Prostate gland (tissue), 2 donors: ENCODE measurements around the gene RACGAP1. TPM values are rescaled to one million over a fixed set of nuclear protein-coding genes. Genes with fewer than 3 reads are reported as not detected.

Source experiments
- DNase-seq: peaks from one replicate; pipeline ENCODE4 v3.0.0-alpha.2; 2019; ENCODE audit warnings: low spot score
- H3K27ac ChIP-seq, 2 donors: fragments of 200-600 bp; sonication (generic); 2 replicates each; pipeline ENCODE4 v1.5.1; 2017 to 2019
- H3K27me3 ChIP-seq: fragments of 200-600 bp; sonication (generic); replicated peaks from 2 replicates; pipeline ENCODE4 v1.5.1; 2019; ENCODE audit not compliant: insufficient read depth
- H3K36me3 ChIP-seq, 2 donors: fragments of 200-600 bp; sonication (generic); 1 replicate in 1 of 2; 2 replicates in 1 of 2; pipeline versions ENCODE4 v1.5.1 to v1.8.1; 2017 to 2019
- H3K4me1 ChIP-seq: fragments of 200-600 bp; sonication (generic); replicated peaks from 2 replicates; pipeline ENCODE4 v1.5.1; 2019
- H3K4me3 ChIP-seq, 2 donors: fragments of 200-600 bp; sonication (generic); 2 replicates each; pipeline ENCODE4 v1.5.1; 2017 to 2019
- H3K9me3 ChIP-seq: fragments of 200-600 bp; sonication (generic); 2 replicates; pipeline ENCODE4 v1.5.1; 2017
- CTCF ChIP-seq, 4 experiments: fragments of 200-600 bp in 2 of 4; fragments of 450-650 bp in 2 of 4; sonication (generic) in 2 of 4; IDR thresholded peaks; 1 replicate in 3 of 4; 2 replicates in 1 of 4; pipeline ENCODE4 v1.5.1; 2016 to 2019; ENCODE audit warnings: antibody characterized with exemption in 4 of 4, mild to moderate bottlenecking in 2 of 4, moderate library complexity in 2 of 4
- POLR2A ChIP-seq: fragments of 450-650 bp; IDR thresholded peaks from one replicate; pipeline ENCODE4 v1.6.1; 2016; ENCODE audit warnings: antibody characterized with exemption, mild to moderate bottlenecking
- POLR2AphosphoS5 ChIP-seq: sonication (generic); formaldehyde crosslinking; IDR thresholded peaks from one replicate; pipeline ENCODE4 v1.6.1; 2017; ENCODE audit warnings: antibody characterized with exemption
- WGBS: methylation state at CpG from one replicate; pipeline ENCODE4 v1.1.5; 2018; 5-methylcytosine and 5-hydroxymethylcytosine counted together
- intact Hi-C: fragments of 100-400 bp; cut with DNase I; formaldehyde crosslinking; loops from one replicate; pipeline ENCODE4 v1.14.2; 2022
- total RNA-seq, 2 donors: library from RNA; depleted of rRNA; stranded (reverse); fragments of >200 nt; gene quantifications; one replicate each; pipeline ENCODE4 v1.1.0, GENCODE V29; 2016

RACGAP1 gene
- total RNA-seq, 2 donors from 2014 or later, result 9.1 to 18.9 TPM

GRCh38 chr12:49952391-49953055 lies 72.8 kb downstream of the RACGAP1 start:
- Histone ChIP-seq H3K9me3 (no peaks in the 10 kb centered on the region), H3K27me3 (no peaks in the 10 kb centered on the region), H3K4me3 (no peak overlapping the region), H3K36me3 (no peaks in the 10 kb centered on the region), H3K4me1 (no peaks in the 10 kb centered on the region), H3K27ac (no peak overlapping the region)
- intact Hi-C loops, result no loop called here
- TF ChIP-seq POLR2A (no peak), POLR2AphosphoS5 (no peak), CTCF (IDR thresholded peaks at IDR 0.05) (no peak)
- WGBS, result 82% methylated on average over 1 of the region's 1 CpG
- no peak for DNase-seq

GRCh38 chr12:49951411-49952240 lies 73.7 kb downstream of the RACGAP1 start:
- intact Hi-C loops, result no loop called here
- WGBS, result 83% methylated on average over 14 of the region's 14 CpGs
- Histone ChIP-seq H3K27ac (no peak overlapping the region), H3K4me1 (no peaks in the 10 kb centered on the region), H3K9me3 (no peaks in the 10 kb centered on the region), H3K4me3 (no peak overlapping the region), H3K36me3 (no peaks in the 10 kb centered on the region), H3K27me3 (no peaks in the 10 kb centered on the region)
- no peak for TF ChIP-seq POLR2AphosphoS5
- TF ChIP-seq POLR2A, result no peak
- TF ChIP-seq CTCF (IDR thresholded peaks at IDR 0.05), result no peak
- DNase-seq, result no peak

GRCh38 chr12:49950273-49951251 lies 74.7 kb downstream of the RACGAP1 start, which contains the start of gene AQP2:
Gene AQP2 (plus strand): TSS chr12:49950737. CDS start chr12:49950831, 94 bp downstream.
- WGBS, result 84% methylated on average over 32 of the region's 32 CpGs
- no peak within 1 kb of the TSS for H3K27ac ChIP-seq
- H3K4me1 ChIP-seq, result no peaks in the 10 kb centered on the region
- no peak within 1 kb of the TSS for H3K4me3 ChIP-seq
- no peaks in the 10 kb centered on the region for H3K36me3 ChIP-seq
- no peaks in the 10 kb centered on the region for H3K9me3 ChIP-seq
- intact Hi-C loops, result no loop called here
- no peak for DNase-seq
- TF ChIP-seq POLR2A (no peak), POLR2AphosphoS5 (no peak), CTCF (IDR thresholded peaks at IDR 0.05) (no peak)
- H3K27me3 ChIP-seq, result no peaks in the 10 kb centered on the region

DNA sequence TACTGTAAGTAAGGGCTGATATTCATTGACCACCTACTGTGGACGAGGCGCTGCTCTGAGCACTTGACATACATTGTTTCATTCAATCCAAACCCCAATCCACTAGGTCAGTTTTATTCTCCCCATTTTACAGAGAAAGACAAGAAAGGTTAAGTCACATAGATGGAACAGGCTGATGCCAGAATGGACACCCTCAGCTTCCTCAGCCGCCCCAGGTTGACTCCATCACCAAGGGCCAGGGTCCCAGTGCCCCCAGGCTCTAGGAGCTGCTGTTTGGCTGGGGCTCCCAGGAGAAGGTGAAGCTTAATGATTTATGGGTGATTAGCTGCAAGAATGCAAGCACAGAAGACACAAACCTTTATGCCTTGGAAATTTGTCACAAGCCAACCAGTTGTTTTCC lies 75.4 kb downstream of the RACGAP1 start:
- no peak for DNase-seq
- intact Hi-C loops, result no loop called here

More for the DNA sequence above, 75.4 kb downstream of the RACGAP1 start:
- no peaks in the 10 kb centered on the region for H3K4me1 ChIP-seq
- 89% methylated on average over 3 of the region's 3 CpGs for WGBS
- H3K9me3 ChIP-seq, result no peaks in the 10 kb centered on the region
- no peaks in the 10 kb centered on the region for H3K36me3 ChIP-seq
- no peak overlapping the region for H3K27ac ChIP-seq
- TF ChIP-seq CTCF (IDR thresholded peaks at IDR 0.05) (no peak), POLR2A (no peak), POLR2AphosphoS5 (no peak)
- H3K27me3 ChIP-seq, result no peaks in the 10 kb centered on the region
- H3K4me3 ChIP-seq, result no peak overlapping the region
